NOMO-1 (cell line): ENCODE data around the gene COQ3.
"Not testable (repeated sequence)": the region's sequence is repeated elsewhere in the genome, so short reads cannot be mapped to it uniquely, and the experiment has no call there.

ENCODE experiments used
- DNase-seq, 2 experiments: peaks; one replicate each; lab custom pipeline; 2025; ENCODE audit not compliant: unreplicated experiment in 2 of 2; lab: John Stamatoyannopoulos, UW

Gene COQ3

DNA sequence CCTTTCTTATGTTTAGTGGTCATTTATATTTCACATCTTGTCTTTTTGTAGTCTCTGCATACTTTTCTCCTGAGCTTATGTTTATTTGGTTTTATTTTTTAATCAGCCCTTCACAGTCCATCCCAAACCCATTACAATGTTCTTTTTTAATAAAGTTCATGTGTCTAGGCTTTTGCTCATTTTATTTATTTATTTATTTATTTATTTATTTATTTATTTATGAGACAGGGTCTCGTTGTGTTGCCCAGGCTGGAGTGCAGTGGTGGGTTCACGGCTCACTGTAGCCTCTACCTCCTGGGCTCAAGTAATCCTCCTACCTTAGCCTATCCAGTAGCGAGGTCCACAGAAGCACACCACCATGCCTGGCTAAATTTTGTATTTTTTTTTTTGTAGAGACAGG is 3.1 kb downstream of the COQ3 start:
- no peak for DNase-seq

DNA sequence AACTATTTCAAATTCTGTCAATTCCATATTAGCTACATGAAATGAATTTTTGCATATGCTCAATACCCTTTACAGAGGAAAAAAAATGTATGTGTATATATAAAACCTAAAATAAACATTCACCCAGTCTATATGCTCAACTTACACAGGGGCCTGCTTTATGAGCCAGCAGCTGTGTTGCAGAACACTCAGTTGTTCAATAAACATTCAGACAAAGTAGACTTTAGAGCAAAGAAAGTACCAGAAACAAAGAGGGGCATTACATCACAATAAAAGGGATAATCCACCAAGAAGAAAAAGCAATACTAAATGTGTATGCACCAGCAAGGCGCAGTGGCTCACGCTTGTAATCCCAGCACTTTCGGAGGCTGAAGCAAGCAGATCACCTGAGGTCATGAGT is 9.5 kb downstream of the COQ3 start:
- no peak for DNase-seq

DNA sequence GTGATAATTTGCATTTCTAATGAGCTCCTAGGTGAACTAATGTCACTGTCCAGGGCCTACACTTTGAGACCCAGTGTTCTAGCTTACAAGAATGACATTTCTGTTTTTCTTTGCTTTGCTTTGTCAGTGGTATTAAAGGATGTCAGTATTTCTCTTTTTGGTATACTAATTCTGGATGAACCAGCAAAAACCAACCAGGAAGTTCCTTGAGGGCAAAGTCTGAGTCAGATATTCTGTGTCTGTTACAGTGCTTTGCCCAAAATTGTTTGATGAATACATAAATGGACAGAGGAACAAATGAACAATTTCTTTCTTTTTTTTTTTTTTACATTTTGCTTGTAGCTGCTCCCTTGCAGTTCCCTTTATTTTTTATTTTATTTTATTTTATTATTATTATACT is 15.4 kb downstream of the COQ3 start:
- no peak for DNase-seq

DNA sequence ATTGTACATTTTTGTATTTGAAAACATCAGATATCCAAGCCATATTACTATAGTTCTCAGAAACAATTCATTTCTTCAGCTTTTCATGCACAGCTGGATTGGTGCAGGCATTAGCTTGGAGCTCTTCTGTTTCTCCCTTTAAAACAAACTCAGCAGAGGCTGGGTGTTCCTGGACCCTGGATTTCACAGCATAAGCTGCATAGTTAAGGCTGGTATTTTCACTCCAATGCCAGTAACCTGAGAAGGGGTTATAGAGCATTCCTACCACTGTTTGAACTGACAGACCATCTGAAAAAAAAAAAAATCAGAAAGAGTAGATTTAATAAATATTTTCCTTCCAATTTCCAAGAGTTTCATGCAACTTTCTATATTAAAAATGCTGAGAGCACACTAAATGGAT is 24.5 kb downstream of the COQ3 start:
- no peak for DNase-seq

DNA sequence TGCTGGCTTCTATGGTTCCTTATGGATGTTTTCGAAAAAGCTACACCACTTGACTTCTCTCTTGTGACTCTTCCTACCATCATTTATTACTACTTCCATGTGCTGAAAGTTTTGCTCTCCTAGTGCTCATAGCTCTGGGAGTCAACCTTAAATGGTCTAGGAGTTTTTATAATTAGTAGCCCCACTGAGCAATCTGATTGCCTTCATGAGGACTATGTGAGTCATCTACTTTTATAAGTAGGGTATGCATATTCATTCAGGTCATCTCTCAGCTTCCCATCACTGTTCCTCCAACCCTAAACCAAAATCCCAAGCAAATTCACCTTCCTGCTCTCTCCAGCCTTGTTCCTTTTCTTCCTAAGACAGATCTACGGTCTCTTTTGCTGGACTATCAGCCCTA is 27.1 kb downstream of the COQ3 start:
- no peak for DNase-seq

DNA sequence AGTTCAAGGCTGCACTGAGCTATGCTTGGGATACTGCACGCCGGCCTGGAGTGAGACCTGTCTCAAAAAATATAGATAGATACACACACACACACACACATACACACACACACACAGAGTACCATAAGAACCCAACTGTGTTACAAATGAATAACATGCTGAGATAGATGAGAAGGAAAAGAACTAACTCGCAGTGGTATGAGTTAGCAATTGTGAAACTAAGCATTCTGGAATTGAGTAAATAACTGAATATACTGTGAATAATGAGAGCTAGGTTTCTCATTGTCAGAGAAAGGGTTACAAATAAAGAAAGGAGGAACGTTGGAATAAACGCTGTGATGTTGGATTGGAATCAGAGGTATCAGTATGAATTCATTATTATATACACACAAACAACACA is 30.0 kb downstream of the COQ3 start:
- DNase-seq, result no peak

DNA sequence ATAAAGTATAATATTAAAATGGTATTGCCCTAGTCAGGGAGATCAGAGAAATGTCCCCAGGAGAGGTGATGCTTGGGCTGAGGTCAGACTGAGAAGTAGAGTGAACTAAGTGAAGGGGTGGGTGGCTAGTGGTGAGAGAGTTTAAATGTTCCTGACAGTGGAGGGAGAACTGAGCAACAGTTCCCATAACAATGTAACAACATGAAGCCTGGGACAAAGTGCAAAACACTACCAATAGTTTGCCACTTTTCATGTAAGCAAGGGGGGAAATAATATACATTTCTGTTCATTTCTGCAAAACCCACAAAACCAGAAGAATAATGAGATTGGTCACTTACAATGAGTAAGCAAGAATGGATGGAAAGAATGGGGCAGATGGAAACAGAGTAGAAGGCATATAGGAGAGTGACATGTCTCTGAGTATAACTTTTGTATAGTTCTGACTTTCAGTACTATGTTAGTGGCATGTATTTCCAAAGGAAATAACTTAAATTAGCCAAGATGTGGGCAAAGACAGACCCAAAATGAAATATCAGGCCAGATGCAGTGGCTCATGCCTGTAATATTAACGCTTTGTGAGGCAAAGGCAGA is 31.2 kb downstream of the COQ3 start:
- DNase-seq, result no peak

DNA sequence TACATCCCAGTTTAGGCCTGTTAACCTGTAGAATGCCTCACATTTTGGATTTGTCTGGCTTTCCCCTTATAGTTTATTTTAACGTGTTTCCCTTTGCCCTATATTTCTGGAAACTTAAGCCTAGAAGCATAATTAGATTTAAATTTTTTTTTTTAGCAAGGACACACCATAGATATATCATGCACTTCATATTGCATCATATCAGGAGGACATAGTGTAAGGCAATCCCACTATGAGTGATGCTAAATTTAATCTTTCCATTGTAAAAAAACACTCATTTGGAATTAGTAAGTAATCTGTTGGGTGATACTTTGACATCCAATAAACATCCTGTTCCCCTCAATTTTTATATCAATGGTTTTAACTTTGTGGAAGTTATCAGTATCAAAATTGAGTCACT is 34.2 kb downstream of the COQ3 start:
- DNase-seq, result no peak

DNA sequence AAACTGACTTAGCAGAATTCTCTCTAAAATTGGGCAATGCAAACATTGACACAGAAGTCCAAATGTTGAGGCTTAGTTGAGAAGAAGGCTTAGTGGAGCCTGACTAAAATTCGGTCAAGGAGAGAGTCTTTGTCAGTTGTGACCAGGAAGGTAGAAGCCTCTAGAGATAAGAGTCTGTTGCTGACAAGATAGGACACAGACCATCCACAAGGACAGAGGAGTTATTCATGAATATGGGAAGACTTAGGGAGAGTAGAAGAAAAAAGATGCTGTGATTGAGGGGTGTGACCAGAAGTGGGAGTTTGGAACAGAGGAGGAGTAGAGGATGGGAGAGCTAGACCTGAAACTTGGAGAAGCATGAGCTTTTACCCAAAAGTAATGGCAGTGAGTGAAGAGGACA is 37.4 kb downstream of the COQ3 start:
- DNase-seq, result no peak

DNA sequence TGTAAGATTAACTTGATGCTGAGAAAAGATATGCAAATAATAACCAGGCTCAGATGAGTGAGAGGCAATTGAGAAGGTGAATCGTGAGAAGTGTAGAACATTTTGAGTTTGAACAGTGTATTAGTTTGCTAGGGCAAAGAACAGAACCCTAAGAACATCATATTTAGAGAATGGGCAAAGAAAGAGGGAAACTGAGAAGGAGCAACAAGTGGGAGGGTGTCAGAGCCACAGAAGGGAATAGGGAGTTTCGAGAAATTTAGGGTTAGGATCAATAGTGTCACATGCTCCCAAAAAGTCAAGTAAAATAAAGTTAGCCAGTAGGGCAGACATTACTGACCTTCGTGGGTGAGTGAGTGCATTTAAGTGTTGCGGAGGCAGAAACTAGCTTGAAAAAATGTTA is 39.0 kb downstream of the COQ3 start:
- DNase-seq, result no peak

DNA sequence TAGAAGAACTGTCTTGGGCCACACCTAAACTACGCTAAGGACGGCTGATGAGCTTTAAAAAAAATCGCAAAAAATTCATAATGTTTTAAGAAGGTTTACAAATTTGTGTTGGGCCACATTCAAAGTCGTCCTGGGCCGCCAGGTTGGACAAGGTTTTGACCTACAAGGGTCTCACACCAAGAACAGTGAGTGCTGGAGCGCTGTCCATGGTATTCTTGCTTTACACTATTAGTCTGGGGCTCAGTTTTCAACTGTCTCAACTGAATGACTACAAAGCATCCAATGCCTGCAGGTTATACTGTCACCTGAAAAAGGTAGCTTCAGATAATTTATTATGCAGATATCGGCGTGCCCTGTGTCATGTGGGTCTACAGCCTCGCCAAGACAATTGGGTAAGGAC is 40.9 kb downstream of the COQ3 start:
- DNase-seq, result no peak

DNA sequence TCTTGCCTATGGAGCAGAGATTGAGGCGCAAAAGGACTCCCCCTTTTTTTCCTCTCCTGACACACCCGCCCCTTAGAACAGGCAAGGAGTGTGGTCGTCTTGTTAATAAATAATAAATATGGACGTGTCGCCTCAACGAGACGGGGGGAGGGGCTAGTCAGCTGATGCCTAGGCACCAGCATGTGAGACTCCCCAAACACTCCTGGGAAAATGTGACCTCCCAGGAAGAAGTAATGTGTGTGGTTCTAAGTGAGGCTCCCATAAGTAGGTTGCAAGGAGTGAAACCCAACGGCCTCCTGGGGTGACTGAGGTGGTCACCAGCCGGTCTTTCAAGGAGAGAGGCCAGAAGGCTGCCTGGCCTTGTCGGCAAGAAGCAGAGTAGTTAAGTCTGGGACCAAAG is 43.4 kb downstream of the COQ3 start:
- no peak for DNase-seq

DNA sequence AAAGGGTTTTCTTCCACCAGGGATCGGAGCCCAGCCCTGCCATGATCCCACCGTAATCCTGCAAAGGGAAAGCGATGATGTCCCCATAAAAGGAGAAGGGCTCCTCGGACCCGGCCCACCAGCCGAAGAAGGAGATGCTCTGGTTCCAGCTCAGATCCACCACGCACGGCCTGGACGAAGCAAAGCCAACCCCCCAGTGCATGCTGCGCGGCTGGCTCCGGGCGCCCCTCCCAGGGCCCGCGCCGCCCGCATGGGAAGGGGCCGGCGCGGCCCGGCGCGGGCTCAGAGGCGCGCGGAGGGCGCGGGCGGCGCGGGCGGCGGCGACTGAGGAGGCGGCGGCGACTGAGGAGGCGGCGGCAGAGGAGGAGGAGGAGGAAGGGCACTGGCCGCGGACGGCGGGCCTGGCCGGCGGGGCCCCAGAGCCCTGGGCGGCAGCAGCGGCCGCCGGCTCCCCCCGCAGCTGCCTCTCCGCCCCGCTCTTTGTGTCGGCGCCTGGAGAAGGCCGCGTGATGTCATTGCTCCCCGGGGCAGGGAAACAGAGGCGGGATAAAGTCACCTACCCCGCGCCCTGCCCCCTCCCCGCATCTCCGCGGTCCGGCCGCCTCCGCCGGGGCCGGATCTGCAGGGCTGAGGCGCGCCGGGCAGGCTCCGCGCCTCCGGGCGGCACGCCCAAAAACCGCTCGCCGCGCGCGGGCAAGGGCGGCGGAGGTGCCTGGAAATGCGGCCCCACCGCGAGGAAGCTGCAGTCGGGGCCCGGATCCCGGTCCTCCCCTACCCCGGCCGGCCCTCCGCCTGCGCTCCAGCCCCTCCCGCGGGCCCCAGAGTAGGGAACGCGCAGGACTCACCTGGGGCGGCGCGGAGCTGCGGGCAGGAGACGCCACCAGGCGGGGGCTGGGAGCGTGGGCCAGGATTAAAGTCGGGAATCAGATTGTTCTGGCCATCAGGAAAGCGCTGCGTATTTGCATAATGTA is 44.5 kb downstream of the COQ3 start, which contains the start of gene FAXC:
FAXC (minus strand) TSS at position 504 of the 971 bp plus-strand sequence; CDS start at position 202, 302 bp downstream.
- DNase-seq, result no peak

DNA sequence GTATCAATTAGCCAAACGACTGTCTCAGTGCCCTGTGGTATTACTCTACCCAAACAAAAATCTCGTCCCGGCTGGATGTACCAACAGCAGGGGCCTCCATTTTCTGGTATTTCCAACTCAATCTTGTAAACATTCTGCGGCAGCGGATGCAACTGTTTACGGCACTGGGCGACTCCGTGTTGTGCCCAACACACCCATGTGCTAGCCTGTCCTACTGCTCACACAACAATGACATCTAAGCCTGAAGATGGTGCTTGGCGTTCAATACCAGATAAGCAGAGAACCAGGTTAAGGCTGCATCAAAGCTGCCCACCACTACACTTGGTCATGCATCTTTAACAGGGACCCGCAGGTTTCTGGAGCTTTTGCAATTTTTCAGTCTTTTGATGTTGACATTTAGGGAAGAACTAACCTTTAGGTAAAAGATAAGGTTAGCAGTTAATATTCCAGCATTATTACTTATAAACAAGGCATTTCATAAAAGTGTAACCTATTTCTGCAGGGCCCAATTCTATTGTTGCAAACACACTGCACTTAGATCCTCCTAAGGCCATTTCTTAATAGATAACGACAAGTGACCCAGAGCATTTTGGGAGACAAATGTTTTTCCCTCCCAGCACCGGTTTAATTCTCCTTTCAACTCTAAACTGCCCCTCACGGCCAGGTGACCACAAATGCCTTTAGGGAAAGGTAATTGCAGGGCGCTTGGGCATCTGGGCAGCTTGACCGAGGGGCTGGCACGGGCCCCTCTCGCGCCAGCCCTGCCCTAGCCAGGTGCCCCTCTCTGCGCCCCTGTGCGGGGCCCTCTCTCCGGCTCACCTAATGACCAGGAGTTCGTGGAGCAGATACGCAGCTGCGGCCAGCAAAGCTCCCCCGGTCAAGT is 45.5 kb downstream of the COQ3 start:
- DNase-seq, result no peak

DNA sequence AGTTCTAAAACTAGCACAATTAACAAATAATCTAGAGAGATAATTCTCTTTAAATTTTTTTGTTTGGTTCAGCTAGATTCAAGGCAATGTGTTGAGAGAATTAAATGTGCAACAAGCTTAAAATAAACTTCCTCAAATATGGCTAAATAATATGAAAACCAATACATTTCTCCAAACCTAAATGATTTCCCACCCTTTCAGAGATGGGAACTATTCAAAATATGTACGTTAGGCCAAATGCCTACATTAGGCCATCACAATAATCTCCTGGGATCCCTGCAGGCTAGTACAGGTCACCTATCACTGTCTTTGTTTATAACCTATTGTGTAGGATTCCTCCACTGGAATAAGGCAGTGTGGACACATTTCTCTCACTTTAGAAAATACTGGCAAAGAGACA is 46.2 kb downstream of the COQ3 start:
- no peak for DNase-seq

DNA sequence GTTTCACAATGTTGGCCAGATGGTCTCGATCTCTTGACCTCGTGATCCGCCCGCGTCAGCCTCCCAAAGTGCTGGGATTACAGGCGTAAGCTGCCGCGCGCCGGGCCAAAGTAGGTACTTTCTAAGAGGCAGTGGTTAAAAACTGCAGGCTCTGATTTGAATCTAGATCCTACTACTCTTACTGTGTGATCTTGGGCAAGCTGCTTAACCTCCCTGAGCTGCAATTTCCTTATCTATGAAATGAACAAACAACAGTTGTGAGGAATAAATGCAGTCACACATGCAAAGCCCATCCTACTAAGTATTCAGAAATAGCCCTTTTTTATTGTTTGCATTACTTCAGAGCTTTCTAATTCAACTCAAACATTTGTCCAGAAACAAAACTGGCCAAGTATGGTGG is 47.4 kb downstream of the COQ3 start:
- no peak for DNase-seq

DNA sequence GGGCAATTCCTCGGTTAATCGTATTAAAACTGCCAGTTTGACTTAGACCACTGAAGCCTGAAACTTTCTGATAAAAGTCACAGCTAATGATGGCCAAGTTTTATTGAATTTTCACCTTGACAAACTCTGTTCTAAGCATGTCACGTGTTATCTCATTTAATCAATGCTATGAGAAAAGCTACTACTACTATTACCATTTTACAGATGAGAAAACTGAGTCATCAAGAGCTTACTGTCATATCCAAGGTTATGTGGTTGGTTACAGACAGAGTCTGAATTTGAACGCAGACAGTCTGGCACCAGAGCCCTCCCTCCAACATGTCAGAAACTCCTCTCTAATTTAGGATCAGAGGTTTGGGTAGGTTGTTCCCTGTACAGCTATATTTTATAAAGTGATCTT is 48.8 kb downstream of the COQ3 start:
- DNase-seq, result no peak

DNA sequence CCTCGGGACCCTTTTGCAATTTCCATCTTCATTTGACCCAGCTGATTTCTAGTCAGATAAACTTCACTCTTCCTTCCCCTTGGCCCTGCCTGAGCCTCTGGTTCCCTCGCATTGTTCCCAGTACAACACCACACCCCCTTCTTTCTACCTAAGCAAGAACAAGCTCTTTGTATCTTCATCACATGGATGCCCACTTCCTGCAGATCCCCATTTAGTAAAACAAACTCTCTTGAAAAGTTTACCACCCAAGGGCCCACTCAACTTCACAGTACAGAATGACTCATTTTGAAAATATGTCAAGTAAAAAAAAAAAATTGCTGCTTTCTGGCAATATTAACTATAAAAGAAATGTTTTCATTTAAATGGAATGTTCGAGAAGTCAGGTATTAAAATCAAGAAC is 49.7 kb downstream of the COQ3 start:
- DNase-seq, result no peak

DNA sequence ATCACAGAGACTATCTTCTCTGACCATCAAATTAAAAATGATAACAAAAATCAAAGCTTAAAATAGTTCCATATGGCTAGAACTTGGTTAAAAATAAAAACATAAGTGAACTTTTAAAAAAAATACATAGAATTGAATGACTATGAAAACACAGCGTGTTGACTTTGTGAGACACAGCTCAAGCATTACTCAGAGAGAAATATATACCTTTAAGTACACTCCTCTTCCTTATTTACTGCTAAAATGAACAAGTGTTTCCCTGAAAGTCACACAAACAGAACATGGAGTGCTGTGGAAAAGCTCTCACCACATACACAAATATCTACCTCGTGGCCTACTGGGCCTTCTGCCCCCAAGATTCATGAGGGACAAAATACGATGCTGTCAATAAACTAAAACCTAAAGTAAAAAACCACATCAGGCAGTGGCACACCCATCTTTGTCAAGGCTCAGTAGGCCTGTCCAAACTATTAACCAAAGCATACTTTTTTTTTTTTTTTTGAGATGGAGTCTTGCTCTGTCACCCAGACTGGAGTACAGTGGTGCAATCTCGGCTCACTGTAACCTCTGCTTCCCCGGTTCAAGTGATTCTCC is 52.0 kb downstream of the COQ3 start:
- DNase-seq, result no peak

DNA sequence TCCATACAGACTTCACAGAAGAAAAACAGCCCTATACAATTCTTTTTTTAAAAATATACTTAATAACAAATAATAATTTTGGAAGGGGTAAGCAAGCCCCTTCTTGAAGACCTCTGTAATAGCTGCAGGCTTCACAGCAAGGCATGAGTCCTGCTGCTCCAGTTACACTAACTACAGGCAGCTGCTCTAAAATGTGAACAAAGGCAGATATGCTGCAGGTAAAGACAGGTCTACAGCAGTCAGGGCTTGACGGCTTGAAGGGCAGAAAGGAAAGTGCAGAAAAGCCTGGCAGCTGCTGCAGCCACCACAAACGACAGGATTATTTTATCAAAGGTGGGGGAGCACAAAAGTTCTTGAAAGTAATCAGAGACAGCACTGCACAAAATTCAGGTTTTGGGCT is 55.8 kb downstream of the COQ3 start:
- no peak for DNase-seq

DNA sequence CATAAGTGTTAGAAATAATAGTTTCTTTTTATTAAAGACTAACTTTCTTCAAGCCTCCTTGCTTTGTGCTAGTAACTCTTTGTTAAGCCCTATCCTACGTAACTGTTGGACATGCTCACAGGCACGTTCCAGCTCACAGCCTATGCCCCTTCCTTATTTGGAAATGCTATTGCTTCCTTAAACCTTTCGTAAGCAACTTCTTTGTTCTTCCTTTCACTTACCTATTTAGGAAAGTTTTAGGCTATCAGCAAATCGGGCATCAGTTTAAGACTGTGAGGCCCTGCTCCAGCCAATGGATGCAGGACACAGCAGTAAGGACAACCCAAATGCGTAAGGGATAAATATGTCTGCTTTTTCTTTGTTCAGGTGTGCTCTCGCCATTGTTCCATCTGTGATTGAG is 58.7 kb downstream of the COQ3 start:
- not testable (repeated sequence) for DNase-seq
